Measurements from ENCODE around the gene RAB11A.

Gene RAB11A

GRCh38 chr15:65869126-65869953, at the start of gene RAB11A:
RAB11A (plus strand) TSS chr15:65869491; CDS start chr15:65869586, 95 bp downstream.
- DNase-seq: peak; percentile 99

- DNase-seq: peak; percentile 91
Observed at GRCh38 chr15:65819563-65819960, 49.7 kb upstream of the RAB11A start.

- no peak for DNase-seq
Observed at GRCh38 chr15:65821070-65821469, 48.2 kb upstream of the RAB11A start.

- no peak for DNase-seq
Observed at GRCh38 chr15:65822316-65822715, 47.0 kb upstream of the RAB11A start.

- peak; percentile 89 for DNase-seq
Observed at GRCh38 chr15:65824031-65824743, 45.1 kb upstream of the RAB11A start.

GRCh38 chr15:65824941-65825544, 44.2 kb upstream of the RAB11A start:
- no peak for DNase-seq

- DNase-seq: no peak
Observed at GRCh38 chr15:65827065-65827464, 42.2 kb upstream of the RAB11A start.

GRCh38 chr15:65828585-65828984, 40.7 kb upstream of the RAB11A start:
- DNase-seq: peak; percentile 53

GRCh38 chr15:65829130-65829764, 40.0 kb upstream of the RAB11A start:
- peak; percentile 73 for DNase-seq

GRCh38 chr15:65832549-65833364, 36.5 kb upstream of the RAB11A start:
- DNase-seq: peak; percentile 75

GRCh38 chr15:65833501-65834205, 35.6 kb upstream of the RAB11A start:
- peak; percentile 56 for DNase-seq

- no peak for DNase-seq
Observed at GRCh38 chr15:65834603-65835282, 34.5 kb upstream of the RAB11A start.

GRCh38 chr15:65835447-65835846, 33.8 kb upstream of the RAB11A start:
- no peak for DNase-seq

- no peak for DNase-seq
Observed at GRCh38 chr15:65836665-65837064, 32.6 kb upstream of the RAB11A start.

GRCh38 chr15:65837301-65838294, 31.7 kb upstream of the RAB11A start:
- DNase-seq: peak; percentile 37

GRCh38 chr15:65839354-65839901, 29.9 kb upstream of the RAB11A start:
- peak; percentile 73 for DNase-seq

GRCh38 chr15:65839985-65840384, 29.3 kb upstream of the RAB11A start:
- no peak for DNase-seq

- no peak for DNase-seq
Observed at GRCh38 chr15:65841121-65841930, 28.0 kb upstream of the RAB11A start.
